GM12875 (cell line): ENCODE results near the gene CYP2C18.
"Not testable (repeated sequence)": the region's sequence is repeated elsewhere in the genome, so short reads cannot be mapped to it uniquely, and the experiment has no call there.

Experiments used
- H3K4me3 ChIP-seq: one replicate; pipeline ENCODE4 v1.5.1; 2011; ENCODE audit warnings: low read depth, low read length, control low read depth
- CTCF ChIP-seq: IDR thresholded peaks from 2 replicates; pipeline ENCODE4 v1.5.1; 2011; ENCODE audit warnings: low read depth, mild to moderate bottlenecking, control low read depth, inconsistent platforms, low read length, moderate library complexity, borderline replicate concordance; ENCODE audit not compliant: insufficient read depth

The CYP2C18 gene

DNA sequence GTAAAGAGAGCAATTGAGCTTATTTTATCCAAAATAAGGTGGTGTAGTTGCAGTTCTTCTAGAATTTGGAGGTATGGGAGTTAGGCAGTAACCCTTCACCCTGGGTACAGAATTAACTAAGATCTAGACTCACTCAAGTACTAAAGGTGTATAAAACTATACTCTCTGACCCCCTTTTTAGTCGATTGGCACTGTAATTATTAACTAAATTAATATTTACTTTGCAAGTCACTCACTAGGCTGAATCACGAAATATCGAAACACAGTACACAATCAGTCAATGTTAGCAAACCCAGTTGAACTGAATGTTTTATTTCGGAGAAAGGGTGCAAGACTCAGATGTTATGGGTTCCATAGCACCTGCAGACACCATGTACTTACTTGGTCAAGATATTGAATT is 64.3 kb downstream of the CYP2C18 start:
- TF ChIP-seq CTCF = no peak

GRCh38 chr10:94757916-94758315 is 74.4 kb downstream of the CYP2C18 start:
- H3K4me3 ChIP-seq = no peak overlapping the region
- no peak for TF ChIP-seq CTCF

More for the DNA sequence above, 64.3 kb downstream of the CYP2C18 start:
- no peak overlapping the region for H3K4me3 ChIP-seq

- H3K4me3 ChIP-seq = no peak overlapping the region
- no peak for TF ChIP-seq CTCF
Measured at GRCh38 chr10:94760586-94761178, 77.2 kb downstream of the CYP2C18 start.

DNA sequence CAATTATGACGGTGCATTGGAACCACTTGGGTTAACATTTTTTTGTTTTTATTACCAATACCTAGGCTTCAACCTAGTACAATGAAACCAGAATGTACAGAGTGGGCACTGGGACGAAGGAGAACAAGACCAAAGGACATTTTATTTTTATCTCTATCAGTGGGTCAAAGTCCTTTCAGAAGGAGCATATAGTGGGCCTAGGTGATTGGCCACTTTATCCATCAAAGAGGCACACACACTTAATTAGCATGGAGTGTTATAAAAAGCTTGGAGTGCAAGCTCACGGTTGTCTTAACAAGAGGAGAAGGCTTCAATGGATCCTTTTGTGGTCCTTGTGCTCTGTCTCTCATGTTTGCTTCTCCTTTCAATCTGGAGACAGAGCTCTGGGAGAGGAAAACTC is 78.9 kb downstream of the CYP2C18 start, which contains the start of gene CYP2C19:
Gene CYP2C19 (plus strand): TSS at position 289 of the 400 bp plus-strand sequence. CDS start 25 bp downstream, at position 314.
- no peak within 1 kb of the TSS for H3K4me3 ChIP-seq
- TF ChIP-seq CTCF = no peak

GRCh38 chr10:94775425-94775824 is 91.9 kb downstream of the CYP2C18 start:
- not testable (repeated sequence) for H3K4me3 ChIP-seq

DNA sequence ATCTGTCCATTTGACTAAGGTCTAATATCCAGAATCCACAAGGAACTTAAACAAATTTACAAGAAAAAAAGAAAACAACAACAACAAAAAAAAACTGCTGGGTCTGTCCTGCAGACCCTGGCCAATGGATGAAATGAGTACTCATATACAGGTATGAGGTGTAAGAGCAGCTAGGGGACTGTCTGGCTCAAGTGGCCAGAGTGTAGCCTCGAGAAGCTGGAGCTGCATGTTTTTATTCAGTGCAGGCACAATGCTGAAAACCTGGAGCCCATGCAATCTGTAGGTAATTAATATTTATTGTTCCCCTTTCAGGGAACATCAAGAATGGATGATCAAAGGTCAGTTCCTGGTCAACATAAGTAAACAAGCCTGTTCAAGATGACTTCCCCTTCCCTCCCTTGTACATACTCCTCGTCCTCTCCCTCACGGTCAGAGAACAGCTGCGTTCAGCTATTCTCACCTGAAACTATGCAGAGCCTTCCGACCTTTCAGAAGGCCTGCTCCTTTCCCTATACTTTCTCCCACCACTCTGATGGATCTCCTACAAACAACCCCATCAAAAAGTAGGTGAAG is 94.4 kb downstream of the CYP2C18 start:
- H3K4me3 ChIP-seq = no peak overlapping the region
- TF ChIP-seq CTCF = no peak

GRCh38 chr10:94780844-94781243 is 97.3 kb downstream of the CYP2C18 start:
- no peak overlapping the region for H3K4me3 ChIP-seq
- no peak for TF ChIP-seq CTCF
